Measurements from ENCODE around the gene DUSP14.

The DUSP14 gene

DNA sequence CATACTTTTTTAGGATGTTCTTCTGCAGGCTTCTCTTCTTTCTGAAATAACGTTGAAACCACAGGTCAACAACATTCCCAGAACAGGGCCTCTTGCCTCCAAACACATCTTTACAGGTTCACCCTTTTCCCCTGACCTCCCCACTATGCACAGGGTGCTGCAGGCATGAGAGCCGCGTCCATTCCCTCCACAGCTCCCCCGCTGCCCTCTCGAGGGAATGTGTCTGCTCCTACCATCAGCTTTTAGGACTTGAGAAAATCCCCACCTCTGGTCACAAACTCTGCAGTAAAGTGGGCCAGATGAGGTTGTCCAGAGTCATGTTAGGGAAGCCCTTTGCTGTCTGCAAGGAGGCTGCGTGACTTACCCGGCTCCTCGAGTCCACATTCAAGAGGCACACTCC, 30.5 kb downstream of the DUSP14 start:
- Mint-ChIP-seq H3K27me3 (no peaks in the 10 kb centered on the region), H3K9me3 (no peaks in the 10 kb centered on the region), H3K4me3 (no peak overlapping the region), H3K4me1 (peaks cover 30% of the 10 kb centered on the region), H3K27ac (peak overlapping the region in 1 of 2 donors; percentile 91)
- DNase-seq (no peak), ATAC-seq (no peak)

- no peaks in the 10 kb centered on the region for H3K9me3 Mint-ChIP-seq
- DNase-seq (no peak), ATAC-seq (no peak)
- no peaks in the 10 kb centered on the region for H3K27me3 Mint-ChIP-seq
- peaks cover 30% of the 10 kb centered on the region for H3K4me1 Mint-ChIP-seq
- peak overlapping the region in 1 of 2 donors; percentile 18 for H3K27ac Mint-ChIP-seq
- H3K4me3 Mint-ChIP-seq = no peak overlapping the region
These were observed 32.1 kb downstream of the DUSP14 start for GRCh38 chr17:37521821-37522220.

- H3K27me3 Mint-ChIP-seq = no peaks in the 10 kb centered on the region
- no peak for ATAC-seq
- H3K9me3 Mint-ChIP-seq = no peaks in the 10 kb centered on the region
- DNase-seq = no peak
- H3K4me1 Mint-ChIP-seq = peaks cover 30% of the 10 kb centered on the region
- no peak overlapping the region for H3K4me3 Mint-ChIP-seq
- H3K27ac Mint-ChIP-seq = peak overlapping the region; percentile 78 to 89
These were observed 34.1 kb downstream of the DUSP14 start for GRCh38 chr17:37523715-37524219.

GRCh38 chr17:37527249-37527851, 37.7 kb downstream of the DUSP14 start:
- Mint-ChIP-seq H3K27ac (no peak overlapping the region), H3K9me3 (no peaks in the 10 kb centered on the region), H3K4me1 (peaks cover 15% of the 10 kb centered on the region), H3K4me3 (no peak overlapping the region), H3K27me3 (no peaks in the 10 kb centered on the region)
- ATAC-seq (peak; percentile 86), DNase-seq (peak in 1 of 2 donors; percentile 19)

GRCh38 chr17:37530420-37530819, 40.7 kb downstream of the DUSP14 start:
- Mint-ChIP-seq H3K27ac (peak overlapping the region in 1 of 2 donors; percentile 22), H3K4me1 (no peaks in the 10 kb centered on the region), H3K9me3 (no peaks in the 10 kb centered on the region), H3K4me3 (no peak overlapping the region), H3K27me3 (no peaks in the 10 kb centered on the region)
- ATAC-seq = no peak
- no peak for DNase-seq

- no peak for DNase-seq
- no peak for ATAC-seq
- no peaks in the 10 kb centered on the region for H3K9me3 Mint-ChIP-seq
- no peak overlapping the region for H3K27ac Mint-ChIP-seq
- H3K4me3 Mint-ChIP-seq = no peak overlapping the region
- H3K27me3 Mint-ChIP-seq = no peaks in the 10 kb centered on the region
- no peaks in the 10 kb centered on the region for H3K4me1 Mint-ChIP-seq
These were observed 43.1 kb downstream of the DUSP14 start for GRCh38 chr17:37532756-37533155.

GRCh38 chr17:37535906-37536305, 46.2 kb downstream of the DUSP14 start:
- Mint-ChIP-seq H3K27ac (no peak overlapping the region), H3K4me3 (no peak overlapping the region), H3K9me3 (no peaks in the 10 kb centered on the region), H3K4me1 (no peaks in the 10 kb centered on the region), H3K27me3 (no peaks in the 10 kb centered on the region)
- ATAC-seq (no peak), DNase-seq (no peak)

GRCh38 chr17:37538981-37539659, 49.4 kb downstream of the DUSP14 start:
- Mint-ChIP-seq H3K4me1 (peaks cover 18% of the 10 kb centered on the region), H3K27me3 (no peaks in the 10 kb centered on the region), H3K27ac (no peak overlapping the region), H3K9me3 (no peaks in the 10 kb centered on the region), H3K4me3 (no peak overlapping the region)
- DNase-seq (no peak), ATAC-seq (no peak)

- peak overlapping the region; percentile 18 to 66 for H3K4me3 Mint-ChIP-seq
- peak overlapping the region; percentile 92 to 97 for H3K27ac Mint-ChIP-seq
These were observed 52.4 kb downstream of the DUSP14 start for GRCh38 chr17:37541880-37542660.

GRCh38 chr17:37543637-37544052, 54.0 kb downstream of the DUSP14 start:
- no peak for DNase-seq
- no peaks in the 10 kb centered on the region for H3K27me3 Mint-ChIP-seq
- ATAC-seq = no peak
- H3K4me1 Mint-ChIP-seq = peaks cover 45% of the 10 kb centered on the region
- H3K9me3 Mint-ChIP-seq = no peaks in the 10 kb centered on the region
- H3K27ac Mint-ChIP-seq = no peak overlapping the region
- H3K4me3 Mint-ChIP-seq = no peak overlapping the region

More at GRCh38 chr17:37541880-37542660, 52.4 kb downstream of the DUSP14 start:
- no peaks in the 10 kb centered on the region for H3K9me3 Mint-ChIP-seq
- ATAC-seq (peak; percentile 78), DNase-seq (peak in 1 of 2 donors; percentile 29)
- H3K4me1 Mint-ChIP-seq = peaks cover 33% of the 10 kb centered on the region
- H3K27me3 Mint-ChIP-seq = no peaks in the 10 kb centered on the region

DNA sequence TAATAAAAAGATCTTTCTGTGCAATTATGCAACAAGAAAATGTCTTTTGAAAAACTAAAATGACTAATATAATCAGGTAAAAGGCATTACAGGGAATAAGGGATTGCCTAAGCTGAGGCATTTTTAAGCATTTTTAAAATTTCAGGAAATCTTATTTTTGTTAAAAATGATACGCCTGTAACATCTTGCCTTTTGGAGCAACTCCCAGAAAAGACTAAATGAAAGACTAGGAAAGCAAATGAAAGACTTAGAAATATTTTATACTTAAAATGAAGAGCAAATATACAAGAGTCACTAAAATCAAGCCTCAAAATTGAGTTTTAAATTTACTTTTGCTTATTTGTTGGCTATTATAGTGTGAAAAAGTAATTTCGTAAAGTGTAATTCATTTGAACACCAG, 55.8 kb downstream of the DUSP14 start:
- no peak overlapping the region for H3K4me3 Mint-ChIP-seq
- peaks cover 54% of the 10 kb centered on the region for H3K4me1 Mint-ChIP-seq
- no peaks in the 10 kb centered on the region for H3K27me3 Mint-ChIP-seq
- no peaks in the 10 kb centered on the region for H3K9me3 Mint-ChIP-seq
- ATAC-seq = no peak
- DNase-seq = no peak
- no peak overlapping the region for H3K27ac Mint-ChIP-seq

- Mint-ChIP-seq H3K27me3 (no peaks in the 10 kb centered on the region), H3K27ac (no peak overlapping the region), H3K9me3 (no peaks in the 10 kb centered on the region), H3K4me1 (peaks cover 62% of the 10 kb centered on the region), H3K4me3 (no peak overlapping the region)
- ATAC-seq (no peak), DNase-seq (no peak)
These were observed 56.6 kb downstream of the DUSP14 start for GRCh38 chr17:37546302-37546701.

DNA sequence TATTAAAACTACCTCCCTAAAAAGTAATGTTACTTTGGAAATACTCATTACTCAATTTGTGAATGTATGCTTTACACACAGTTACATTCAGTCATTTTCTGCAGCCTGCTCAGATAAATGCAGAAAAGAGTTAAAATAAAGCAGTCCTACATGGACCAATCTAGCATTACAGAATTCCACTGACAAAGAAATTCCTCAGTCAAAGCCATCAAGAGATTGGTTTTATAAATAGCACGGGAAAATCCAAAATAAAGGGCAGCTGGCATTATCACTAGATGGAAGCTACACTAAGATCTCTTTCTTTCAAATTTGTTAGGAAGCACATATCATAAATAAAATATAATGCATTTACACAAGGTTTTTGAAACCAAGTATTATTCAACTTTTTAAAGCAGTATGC, 58.3 kb downstream of the DUSP14 start:
- Mint-ChIP-seq H3K27ac (no peak overlapping the region), H3K4me3 (no peak overlapping the region), H3K27me3 (no peaks in the 10 kb centered on the region), H3K4me1 (peaks cover 67% of the 10 kb centered on the region), H3K9me3 (no peaks in the 10 kb centered on the region)
- no peak for DNase-seq
- ATAC-seq = no peak

DNA sequence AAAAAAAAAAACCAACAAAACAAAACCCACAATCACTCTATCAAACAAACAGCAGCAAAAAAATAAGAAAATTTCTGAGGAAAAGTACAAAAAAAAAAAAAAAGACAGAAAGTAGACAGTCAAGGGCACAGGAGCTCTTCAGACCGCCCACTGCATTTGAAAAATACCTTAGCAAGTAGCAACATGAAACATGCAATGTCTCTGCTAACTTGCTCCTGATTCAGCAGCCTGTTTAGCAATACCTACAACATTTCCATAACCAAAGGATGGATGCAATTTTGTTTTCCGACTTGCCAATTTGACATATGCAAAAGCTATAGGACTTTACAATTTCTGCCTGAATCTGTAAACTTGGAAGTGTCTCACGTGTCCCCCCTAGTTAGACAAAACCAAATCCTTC, 62.1 kb downstream of the DUSP14 start:
- ATAC-seq (no peak), DNase-seq (no peak)
- peak overlapping the region; percentile 24 to 57 for H3K27ac Mint-ChIP-seq
- no peaks in the 10 kb centered on the region for H3K9me3 Mint-ChIP-seq
- no peaks in the 10 kb centered on the region for H3K27me3 Mint-ChIP-seq
- peaks cover 61% of the 10 kb centered on the region for H3K4me1 Mint-ChIP-seq
- H3K4me3 Mint-ChIP-seq = no peak overlapping the region

DNA sequence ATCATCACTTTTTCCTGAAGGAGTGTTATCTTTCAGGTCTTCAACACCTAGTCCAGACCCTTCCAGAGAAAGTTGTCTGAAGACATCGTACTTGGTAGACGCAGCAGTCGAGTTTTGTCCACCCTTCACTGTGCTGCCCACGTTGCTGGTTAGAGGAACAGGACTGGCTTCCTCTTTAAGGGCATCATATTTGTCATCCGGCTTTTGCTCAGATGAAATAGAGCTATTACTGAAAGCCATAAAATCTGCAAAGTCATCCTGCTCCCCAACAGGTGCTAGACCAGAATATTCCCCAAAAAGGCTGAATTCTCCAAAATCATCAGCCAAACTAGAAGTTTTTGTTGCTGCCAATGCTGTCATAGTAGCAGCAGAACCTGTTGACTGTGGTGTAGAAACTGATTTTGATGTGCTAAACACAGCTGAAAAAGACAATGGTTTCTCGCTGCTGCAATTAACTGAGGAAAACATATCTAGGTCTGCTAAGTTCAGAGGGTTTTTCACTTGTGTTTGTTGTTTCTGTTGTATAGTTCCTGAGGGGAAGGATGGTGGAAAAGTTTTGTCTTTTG, 63.8 kb downstream of the DUSP14 start:
- no peak for ATAC-seq
- Mint-ChIP-seq H3K27me3 (no peaks in the 10 kb centered on the region), H3K4me3 (no peak overlapping the region), H3K27ac (peak overlapping the region in 1 of 2 donors; percentile 15), H3K9me3 (no peaks in the 10 kb centered on the region), H3K4me1 (peaks cover 47% of the 10 kb centered on the region)
- DNase-seq = no peak
